Measurements from ENCODE around the gene GNMT.

GNMT gene

GRCh38 chr6:42988486-42989020 is 28.0 kb downstream of the GNMT start:
- H2BK5ac ChIP-seq (ENCODE audit: low read depth, low read length, poor library complexity), result no peak overlapping the region
- H4K12ac ChIP-seq (ENCODE audit: low read depth, low read length), result no peak overlapping the region
- H3K36me3 ChIP-seq (ENCODE audit: control insufficient read depth in 1 of 2, insufficient read depth in 2 of 2, low read length in 2 of 2), result peaks cover 9 to 17% of the 10 kb centered on the region in 2 experiments
- H3K18ac ChIP-seq (ENCODE audit: low read length), result no peak overlapping the region
- H3K9me3 ChIP-seq (ENCODE audit: insufficient read depth, low read depth, low read length), result peaks cover 2% of the 10 kb centered on the region
- no CpG with 5 or more reads among the region's 1 CpG for WGBS (ENCODE audit: extremely low coverage, insufficient coverage, insufficient read length)
- H3K4me3 ChIP-seq (ENCODE audit: low read depth, low read length), result no peak overlapping the region
- no peak for DNase-seq
- no peak overlapping the region for H3K23ac ChIP-seq (ENCODE audit: low read length)
- H2BK120ac ChIP-seq (ENCODE audit: insufficient read depth, low read length, poor library complexity), result no peak overlapping the region
- H3K79me2 ChIP-seq (ENCODE audit: control insufficient read depth, insufficient read depth, low read length, poor library complexity), result peaks cover 5% of the 10 kb centered on the region
- H3K27me3 ChIP-seq (ENCODE audit: insufficient read depth, low read length), result no peaks in the 10 kb centered on the region
- H2AK5ac ChIP-seq (ENCODE audit: low read length), result no peak overlapping the region
- H2BK12ac ChIP-seq (ENCODE audit: low read length), result no peak overlapping the region
- H4K91ac ChIP-seq (ENCODE audit: low read depth, low read length), result no peak overlapping the region
- no peak overlapping the region for H3K4ac ChIP-seq (ENCODE audit: low read depth, low read length)
- H3K27ac ChIP-seq (ENCODE audit: low read depth, low read length), result no peak overlapping the region
- H3K14ac ChIP-seq (ENCODE audit: low read length), result no peak overlapping the region
- H3K4me1 ChIP-seq (ENCODE audit: control insufficient read depth in 1 of 2, insufficient read depth in 2 of 2, low read length in 2 of 2), result peaks cover 5 to 8% of the 10 kb centered on the region in 2 experiments
- H3K79me1 ChIP-seq (ENCODE audit: low read length), result peaks cover 7% of the 10 kb centered on the region
- no peak overlapping the region for H3K4me2 ChIP-seq (ENCODE audit: low read length)
- no peak overlapping the region for H4K8ac ChIP-seq (ENCODE audit: low read depth, low read length)
- H2AFZ ChIP-seq (ENCODE audit: insufficient read depth, low read length, poor library complexity), result no peak overlapping the region
- H3K9ac ChIP-seq (ENCODE audit: low read length), result no peak overlapping the region

GRCh38 chr6:42989923-42990322 is 29.4 kb downstream of the GNMT start:
- DNase-seq, result no peak
- Histone ChIP-seq H2AK5ac (ENCODE audit: low read length) (no peak overlapping the region), H3K4ac (ENCODE audit: low read depth, low read length) (no peak overlapping the region), H2AFZ (ENCODE audit: insufficient read depth, low read length, poor library complexity) (no peak overlapping the region), H2BK12ac (ENCODE audit: low read length) (no peak overlapping the region), H3K27ac (ENCODE audit: low read depth, low read length) (no peak overlapping the region), H3K27me3 (ENCODE audit: insufficient read depth, low read length) (no peaks in the 10 kb centered on the region), H3K79me1 (ENCODE audit: low read length) (no peaks in the 10 kb centered on the region), H3K4me3 (ENCODE audit: low read depth, low read length) (no peak overlapping the region), H3K4me2 (ENCODE audit: low read length) (no peak overlapping the region), H4K91ac (ENCODE audit: low read depth, low read length) (no peak overlapping the region), H3K79me2 (ENCODE audit: control insufficient read depth, insufficient read depth, low read length, poor library complexity) (no peaks in the 10 kb centered on the region), H2BK120ac (ENCODE audit: insufficient read depth, low read length, poor library complexity) (no peak overlapping the region), H3K9ac (ENCODE audit: low read length) (no peak overlapping the region), H3K36me3 (ENCODE audit: control insufficient read depth in 1 of 2, insufficient read depth in 2 of 2, low read length in 2 of 2) (peaks cover 9 to 17% of the 10 kb centered on the region in 2 experiments), H2BK5ac (ENCODE audit: low read depth, low read length, poor library complexity) (no peak overlapping the region), H3K18ac (ENCODE audit: low read length) (no peak overlapping the region), H3K23ac (ENCODE audit: low read length) (no peak overlapping the region), H3K14ac (ENCODE audit: low read length) (no peak overlapping the region), H4K8ac (ENCODE audit: low read depth, low read length) (no peak overlapping the region), H3K4me1 (ENCODE audit: control insufficient read depth in 1 of 2, insufficient read depth in 2 of 2, low read length in 2 of 2) (peaks cover 3 to 5% of the 10 kb centered on the region in 2 experiments), H4K12ac (ENCODE audit: low read depth, low read length) (no peak overlapping the region), H3K9me3 (ENCODE audit: insufficient read depth, low read depth, low read length) (peaks cover 2% of the 10 kb centered on the region)
- WGBS (ENCODE audit: extremely low coverage, insufficient coverage, insufficient read length), result no CpG with 5 or more reads among the region's 5 CpGs

GRCh38 chr6:42993445-42993844 is 32.9 kb downstream of the GNMT start:
- Histone ChIP-seq H3K27ac (ENCODE audit: low read depth, low read length) (no peak overlapping the region), H3K23ac (ENCODE audit: low read length) (no peak overlapping the region), H3K4me1 (ENCODE audit: control insufficient read depth in 1 of 2, insufficient read depth in 2 of 2, low read length in 2 of 2) (no peaks in the 10 kb centered on the region), H2BK12ac (ENCODE audit: low read length) (no peak overlapping the region), H2AFZ (ENCODE audit: insufficient read depth, low read length, poor library complexity) (no peak overlapping the region), H3K4ac (ENCODE audit: low read depth, low read length) (no peak overlapping the region), H3K79me2 (ENCODE audit: control insufficient read depth, insufficient read depth, low read length, poor library complexity) (no peaks in the 10 kb centered on the region), H3K27me3 (ENCODE audit: insufficient read depth, low read length) (no peaks in the 10 kb centered on the region), H3K4me3 (ENCODE audit: low read depth, low read length) (no peak overlapping the region), H4K12ac (ENCODE audit: low read depth, low read length) (no peak overlapping the region), H3K18ac (ENCODE audit: low read length) (no peak overlapping the region), H3K9me3 (ENCODE audit: insufficient read depth, low read depth, low read length) (peaks cover 2% of the 10 kb centered on the region), H2AK5ac (ENCODE audit: low read length) (no peak overlapping the region), H4K8ac (ENCODE audit: low read depth, low read length) (no peak overlapping the region), H3K36me3 (ENCODE audit: control insufficient read depth in 1 of 2, insufficient read depth in 2 of 2, low read length in 2 of 2) (peaks cover 10 to 17% of the 10 kb centered on the region in 2 experiments), H4K91ac (ENCODE audit: low read depth, low read length) (no peak overlapping the region), H3K79me1 (ENCODE audit: low read length) (no peaks in the 10 kb centered on the region), H3K9ac (ENCODE audit: low read length) (no peak overlapping the region), H3K14ac (ENCODE audit: low read length) (no peak overlapping the region), H2BK5ac (ENCODE audit: low read depth, low read length, poor library complexity) (no peak overlapping the region), H3K4me2 (ENCODE audit: low read length) (no peak overlapping the region), H2BK120ac (ENCODE audit: insufficient read depth, low read length, poor library complexity) (no peak overlapping the region)
- no CpG with 5 or more reads among the region's 2 CpGs for WGBS (ENCODE audit: extremely low coverage, insufficient coverage, insufficient read length)
- no peak for DNase-seq

- no peaks in the 10 kb centered on the region for H3K9me3 ChIP-seq (ENCODE audit: insufficient read depth, low read depth, low read length)
- H4K8ac ChIP-seq (ENCODE audit: low read depth, low read length), result no peak overlapping the region
- no peak overlapping the region for H4K91ac ChIP-seq (ENCODE audit: low read depth, low read length)
- no peak overlapping the region for H2BK12ac ChIP-seq (ENCODE audit: low read length)
- H3K23ac ChIP-seq (ENCODE audit: low read length), result no peak overlapping the region
- no peak for DNase-seq
- H2BK120ac ChIP-seq (ENCODE audit: insufficient read depth, low read length, poor library complexity), result no peak overlapping the region
- H3K4ac ChIP-seq (ENCODE audit: low read depth, low read length), result no peak overlapping the region
- H2AFZ ChIP-seq (ENCODE audit: insufficient read depth, low read length, poor library complexity), result no peak overlapping the region
- no peak overlapping the region for H3K4me3 ChIP-seq (ENCODE audit: low read depth, low read length)
- H3K4me1 ChIP-seq (ENCODE audit: control insufficient read depth in 1 of 2, insufficient read depth in 2 of 2, low read length in 2 of 2), result no peaks in the 10 kb centered on the region
- H3K79me1 ChIP-seq (ENCODE audit: low read length), result no peaks in the 10 kb centered on the region
- H3K4me2 ChIP-seq (ENCODE audit: low read length), result no peak overlapping the region
- H4K12ac ChIP-seq (ENCODE audit: low read depth, low read length), result no peak overlapping the region
- no peak overlapping the region for H3K14ac ChIP-seq (ENCODE audit: low read length)
- no peak overlapping the region for H3K9ac ChIP-seq (ENCODE audit: low read length)
- no peak overlapping the region for H2BK5ac ChIP-seq (ENCODE audit: low read depth, low read length, poor library complexity)
- no peaks in the 10 kb centered on the region for H3K79me2 ChIP-seq (ENCODE audit: control insufficient read depth, insufficient read depth, low read length, poor library complexity)
- H3K36me3 ChIP-seq (ENCODE audit: control insufficient read depth in 1 of 2, insufficient read depth in 2 of 2, low read length in 2 of 2), result peaks cover 2 to 4% of the 10 kb centered on the region in 2 experiments
- H3K27me3 ChIP-seq (ENCODE audit: insufficient read depth, low read length), result no peaks in the 10 kb centered on the region
- H3K27ac ChIP-seq (ENCODE audit: low read depth, low read length), result no peak overlapping the region
- no peak overlapping the region for H3K18ac ChIP-seq (ENCODE audit: low read length)
- no peak overlapping the region for H2AK5ac ChIP-seq (ENCODE audit: low read length)
Measured at GRCh38 chr6:42996513-42996912, 36.0 kb downstream of the GNMT start.

Measured in trophoblast cell (in vitro differentiated cells and primary cell).